SK-N-SH (cell line): ENCODE data around the gene CAMTA2.

Experiments
- CHD2 ChIP-seq: fragments of 150-350 bp; IDR thresholded peaks from 2 replicates; pipeline ENCODE4 v1.6.1; 2018; ENCODE audit warnings: low read length; ENCODE audit not compliant: partially characterized antibody
- CTCF ChIP-seq: fragments of 200-600 bp; sonication (generic); IDR thresholded peaks from 2 replicates; pipeline ENCODE4 v1.6.1; 2017; ENCODE audit warnings: antibody characterized with exemption, mild to moderate bottlenecking, moderate library complexity
- FOXM1 ChIP-seq: IDR thresholded peaks from 2 replicates; pipeline ENCODE4 v1.4.0; 2012; ENCODE audit warnings: low read depth, mild to moderate bottlenecking
- GATA2 ChIP-seq: sonication (generic); formaldehyde crosslinking; IDR thresholded peaks from 2 replicates; pipeline ENCODE4 v1.5.0; 2020; ENCODE audit warnings: mild to moderate bottlenecking, missing genetic modification reagents
- PBX3 ChIP-seq: IDR thresholded peaks from 2 replicates; pipeline ENCODE4; 2012
- POLR2AphosphoS5 ChIP-seq: IDR thresholded peaks from 2 replicates; pipeline ENCODE4 v1.6.1; 2012; ENCODE audit warnings: low read depth, low read length
- RAD21 ChIP-seq: IDR thresholded peaks from 2 replicates; pipeline ENCODE4 v1.6.1; 2012; ENCODE audit warnings: mild to moderate bottlenecking, low read length
- SMC3 ChIP-seq: IDR thresholded peaks from 2 replicates; pipeline ENCODE4 v1.6.1; 2012; ENCODE audit warnings: low read depth, low read length, improper control_type of control experiment
- TAF1 ChIP-seq: IDR thresholded peaks from 2 replicates; pipeline ENCODE4 v1.6.1; 2012; ENCODE audit warnings: low read depth, mild to moderate bottlenecking, low read length, moderate library complexity, borderline replicate concordance
- USF2 ChIP-seq: fragments of 150-350 bp; IDR thresholded peaks from 2 replicates; pipeline ENCODE4 v1.6.1; 2017; ENCODE audit warnings: antibody characterized with exemption, low read length, low read depth, borderline replicate concordance

- TF ChIP-seq CTCF, result no peak
- no peak for TF ChIP-seq SMC3
- no peak for TF ChIP-seq FOXM1
- TF ChIP-seq PBX3, result no peak
- no peak for TF ChIP-seq POLR2AphosphoS5
- no peak for TF ChIP-seq USF2
- no peak for TF ChIP-seq GATA2
- no peak for TF ChIP-seq RAD21
- no peak for TF ChIP-seq CHD2
- TF ChIP-seq TAF1, result no peak
Observed at GRCh38 chr17:4999430-5000093, 12.1 kb upstream of the CAMTA2 start.
